K562 (cell line): ENCODE measurements around the gene SCGB1A1. TPM values are rescaled to one million over a fixed set of nuclear protein-coding genes. Genes with fewer than 3 reads are reported as not detected.
A peak's percentile ranks its signal among the peaks of the same experiment; 100 is the strongest.

Source experiments
- CBX1 ChIP-seq: sonication (generic); IDR thresholded peaks from 2 replicates; pipeline ENCODE4 v1.6.1; 2016; ENCODE audit warnings: antibody characterized with exemption, low read depth, mild to moderate bottlenecking
- CC2D1A ChIP-seq: fragments of 450-650 bp; IDR thresholded peaks from 2 replicates; pipeline ENCODE4 v1.6.1; 2017; ENCODE audit warnings: mild to moderate bottlenecking
- KDM1A ChIP-seq, 2 experiments: fragments of 450-650 bp; IDR thresholded peaks; 2 replicates each; pipeline ENCODE4 v1.6.1; 2016; ENCODE audit warnings: mild to moderate bottlenecking in 2 of 2
- MTA3 ChIP-seq: fragments of 450-650 bp; formaldehyde crosslinking; IDR thresholded peaks from 2 replicates; pipeline ENCODE4 v1.6.1; 2017; ENCODE audit warnings: mild to moderate bottlenecking, borderline replicate concordance
- NFYB ChIP-seq: IDR thresholded peaks from 2 replicates; pipeline ENCODE4 v1.6.1; 2011; ENCODE audit warnings: mild to moderate bottlenecking, moderate library complexity; ENCODE audit not compliant: insufficient read length; ENCODE audit errors: extremely low read depth
- RBFOX2 ChIP-seq: fragments of 200-400 bp; formaldehyde crosslinking; IDR thresholded peaks from 2 replicates; pipeline ENCODE4 v1.6.1; 2017; ENCODE audit warnings: low read depth, mild to moderate bottlenecking, low read length, moderate library complexity
- SIN3A ChIP-seq, 2 experiments: fragments of 150-350 bp in 1 of 2; IDR thresholded peaks; 2 replicates each; pipeline ENCODE4 v1.6.1; 2011 to 2016; ENCODE audit warnings: borderline replicate concordance in 2 of 2, low read depth in 2 of 2, low read length in 2 of 2, mild to moderate bottlenecking in 2 of 2, moderate library complexity in 2 of 2; ENCODE audit not compliant: control insufficient read depth in 1 of 2
- TEAD4 ChIP-seq, 2 experiments: sonication (generic) in 1 of 2; formaldehyde crosslinking in 1 of 2; IDR thresholded peaks; 2 replicates each; pipeline versions ENCODE4 v1.6.1 to v1.8.0; 2012 to 2022; ENCODE audit warnings: borderline replicate concordance in 1 of 2, inconsistent platforms in 1 of 2, low read length in 1 of 2, mild to moderate bottlenecking in 1 of 2, missing genetic modification reagents in 1 of 2
- TRIM24 ChIP-seq, 2 experiments: fragments of 450-650 bp; IDR thresholded peaks; 2 replicates each; pipeline ENCODE4 v1.6.1; 2016
- ZFX ChIP-seq: sonication (generic); formaldehyde crosslinking; IDR thresholded peaks from 2 replicates; pipeline ENCODE4 v1.8.0; 2022; ENCODE audit warnings: mild to moderate bottlenecking, missing genetic modification reagents, moderate library complexity
- ZNF395 ChIP-seq: fragments of 200-800 bp; sonication (Bioruptor generic); IDR thresholded peaks from 2 replicates; pipeline ENCODE4 v1.6.1; 2017; ENCODE audit warnings: missing genetic modification characterization, missing compliant biosample characterization
- ZNF431 ChIP-seq: sonication (generic); formaldehyde crosslinking; IDR thresholded peaks from 2 replicates; pipeline ENCODE4 v1.8.0; 2022; ENCODE audit warnings: mild to moderate bottlenecking, missing genetic modification reagents
- polyA plus RNA-seq, 8 experiments: library from polyadenylated mRNA; depleted of rRNA in 4 of 8; stranded (reverse) in 5 of 8; unstranded in 3 of 8; fragments of >200 nt; fragmentation: Nextera tagmentation in 2 of 8; fragmentation: Illumina TruSeq in 1 of 8; extraction: Ambion mirVana in 2 of 8; extraction: Trizol in 1 of 8; gene quantifications; 2 replicates each; pipeline versions ENCODE4 v1.2.1 to v1.2.3, GENCODE V29; 2011 to 2014; ENCODE audit warnings: inconsistent platforms in 1 of 8, missing spikeins in 1 of 8
- total RNA-seq, 7 experiments: library from RNA; depleted of rRNA in 6 of 7; stranded (reverse); fragments of >200 nt in 6 of 7; fragmentation: Illumina TruSeq in 2 of 7; extraction: Trizol in 2 of 7; gene quantifications; 2 replicates each; pipeline versions ENCODE4 v1.2.1 to v1.2.3, GENCODE V29; 2011 to 2021; ENCODE audit warnings: low replicate concordance in 1 of 7
- TF ChIP-seq, protein P1 (sequence below), 2 experiments: fragments of 450-650 bp; IDR thresholded peaks; 2 replicates each; pipeline ENCODE4 v1.6.1; 2018; ENCODE audit warnings: mild to moderate bottlenecking in 2 of 2, low read depth in 1 of 2; ENCODE audit not compliant: partially characterized antibody in 2 of 2
- TF ChIP-seq, protein P2 (sequence below): fragments of 250-450 bp; sonication (Bioruptor Pico); IDR thresholded peaks from 2 replicates; pipeline ENCODE4 v1.4.0; 2020; ENCODE audit warnings: mild to moderate bottlenecking, moderate library complexity
- TF ChIP-seq, protein P3 (sequence below): fragments of 250-450 bp; sonication (Bioruptor Pico); IDR thresholded peaks from 2 replicates; pipeline ENCODE4 v1.4.0; 2020; ENCODE audit warnings: mild to moderate bottlenecking, moderate library complexity

The SCGB1A1 gene
- total and polyA plus RNA-seq, 9 of the 15 experiments (the other 6 are each of a cell fraction or from before 2014, with no cell fraction given) = 0.55 TPM; not detected in 8

- TF ChIP-seq, protein P1, sequence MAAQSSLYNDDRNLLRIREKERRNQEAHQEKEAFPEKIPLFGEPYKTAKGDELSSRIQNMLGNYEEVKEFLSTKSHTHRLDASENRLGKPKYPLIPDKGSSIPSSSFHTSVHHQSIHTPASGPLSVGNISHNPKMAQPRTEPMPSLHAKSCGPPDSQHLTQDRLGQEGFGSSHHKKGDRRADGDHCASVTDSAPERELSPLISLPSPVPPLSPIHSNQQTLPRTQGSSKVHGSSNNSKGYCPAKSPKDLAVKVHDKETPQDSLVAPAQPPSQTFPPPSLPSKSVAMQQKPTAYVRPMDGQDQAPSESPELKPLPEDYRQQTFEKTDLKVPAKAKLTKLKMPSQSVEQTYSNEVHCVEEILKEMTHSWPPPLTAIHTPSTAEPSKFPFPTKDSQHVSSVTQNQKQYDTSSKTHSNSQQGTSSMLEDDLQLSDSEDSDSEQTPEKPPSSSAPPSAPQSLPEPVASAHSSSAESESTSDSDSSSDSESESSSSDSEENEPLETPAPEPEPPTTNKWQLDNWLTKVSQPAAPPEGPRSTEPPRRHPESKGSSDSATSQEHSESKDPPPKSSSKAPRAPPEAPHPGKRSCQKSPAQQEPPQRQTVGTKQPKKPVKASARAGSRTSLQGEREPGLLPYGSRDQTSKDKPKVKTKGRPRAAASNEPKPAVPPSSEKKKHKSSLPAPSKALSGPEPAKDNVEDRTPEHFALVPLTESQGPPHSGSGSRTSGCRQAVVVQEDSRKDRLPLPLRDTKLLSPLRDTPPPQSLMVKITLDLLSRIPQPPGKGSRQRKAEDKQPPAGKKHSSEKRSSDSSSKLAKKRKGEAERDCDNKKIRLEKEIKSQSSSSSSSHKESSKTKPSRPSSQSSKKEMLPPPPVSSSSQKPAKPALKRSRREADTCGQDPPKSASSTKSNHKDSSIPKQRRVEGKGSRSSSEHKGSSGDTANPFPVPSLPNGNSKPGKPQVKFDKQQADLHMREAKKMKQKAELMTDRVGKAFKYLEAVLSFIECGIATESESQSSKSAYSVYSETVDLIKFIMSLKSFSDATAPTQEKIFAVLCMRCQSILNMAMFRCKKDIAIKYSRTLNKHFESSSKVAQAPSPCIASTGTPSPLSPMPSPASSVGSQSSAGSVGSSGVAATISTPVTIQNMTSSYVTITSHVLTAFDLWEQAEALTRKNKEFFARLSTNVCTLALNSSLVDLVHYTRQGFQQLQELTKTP (IDR thresholded peaks at IDR 0.05; ENCODE audit: low read depth in 1 of 2, partially characterized antibody in 2 of 2) = no peak
- TF ChIP-seq KDM1A (IDR thresholded peaks at IDR 0.05) (0 out of 4 replicates have a peak, but pooled peaks of 1 of the 2 experiments have one; percentile 7), MTA3 (no peak), SIN3A (IDR thresholded peaks at IDR 0.05; ENCODE audit: borderline replicate concordance in 2 of 2, control insufficient read depth in 1 of 2, low read depth in 2 of 2, low read length in 2 of 2) (peak in 1 of 2 experiments; percentile 42; a peak in 1 of 4 replicates), CC2D1A (no peak), NFYB (no peak), RBFOX2 (no peak), TRIM24 (IDR thresholded peaks at IDR 0.05) (0 out of 4 replicates have a peak, but pooled peaks of 1 of the 2 experiments have one; percentile 28), CBX1 (no peak), TEAD4 (IDR thresholded peaks at IDR 0.05; ENCODE audit: low read length) (no peak), TEAD4 (CRISPR knock-in tag; IDR thresholded peaks at IDR 0.05; ENCODE audit: borderline replicate concordance) (no peak), ZNF395 (CRISPR knock-in tag) (no peak), ZNF431 (CRISPR knock-in tag) (no peak), ZFX (CRISPR knock-in tag) (no peak)
- TF ChIP-seq, protein P2, sequence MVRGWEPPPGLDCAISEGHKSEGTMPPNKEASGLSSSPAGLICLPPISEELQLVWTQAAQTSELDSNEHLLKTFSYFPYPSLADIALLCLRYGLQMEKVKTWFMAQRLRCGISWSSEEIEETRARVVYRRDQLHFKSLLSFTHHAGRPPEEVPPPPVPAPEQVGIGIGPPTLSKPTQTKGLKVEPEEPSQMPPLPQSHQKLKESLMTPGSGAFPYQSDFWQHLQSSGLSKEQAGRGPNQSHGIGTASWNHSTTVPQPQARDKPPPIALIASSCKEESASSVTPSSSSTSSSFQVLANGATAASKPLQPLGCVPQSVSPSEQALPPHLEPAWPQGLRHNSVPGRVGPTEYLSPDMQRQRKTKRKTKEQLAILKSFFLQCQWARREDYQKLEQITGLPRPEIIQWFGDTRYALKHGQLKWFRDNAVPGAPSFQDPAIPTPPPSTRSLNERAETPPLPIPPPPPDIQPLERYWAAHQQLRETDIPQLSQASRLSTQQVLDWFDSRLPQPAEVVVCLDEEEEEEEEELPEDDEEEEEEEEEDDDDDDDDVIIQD (CRISPR knock-in tag) = no peak
- TF ChIP-seq, protein P3, sequence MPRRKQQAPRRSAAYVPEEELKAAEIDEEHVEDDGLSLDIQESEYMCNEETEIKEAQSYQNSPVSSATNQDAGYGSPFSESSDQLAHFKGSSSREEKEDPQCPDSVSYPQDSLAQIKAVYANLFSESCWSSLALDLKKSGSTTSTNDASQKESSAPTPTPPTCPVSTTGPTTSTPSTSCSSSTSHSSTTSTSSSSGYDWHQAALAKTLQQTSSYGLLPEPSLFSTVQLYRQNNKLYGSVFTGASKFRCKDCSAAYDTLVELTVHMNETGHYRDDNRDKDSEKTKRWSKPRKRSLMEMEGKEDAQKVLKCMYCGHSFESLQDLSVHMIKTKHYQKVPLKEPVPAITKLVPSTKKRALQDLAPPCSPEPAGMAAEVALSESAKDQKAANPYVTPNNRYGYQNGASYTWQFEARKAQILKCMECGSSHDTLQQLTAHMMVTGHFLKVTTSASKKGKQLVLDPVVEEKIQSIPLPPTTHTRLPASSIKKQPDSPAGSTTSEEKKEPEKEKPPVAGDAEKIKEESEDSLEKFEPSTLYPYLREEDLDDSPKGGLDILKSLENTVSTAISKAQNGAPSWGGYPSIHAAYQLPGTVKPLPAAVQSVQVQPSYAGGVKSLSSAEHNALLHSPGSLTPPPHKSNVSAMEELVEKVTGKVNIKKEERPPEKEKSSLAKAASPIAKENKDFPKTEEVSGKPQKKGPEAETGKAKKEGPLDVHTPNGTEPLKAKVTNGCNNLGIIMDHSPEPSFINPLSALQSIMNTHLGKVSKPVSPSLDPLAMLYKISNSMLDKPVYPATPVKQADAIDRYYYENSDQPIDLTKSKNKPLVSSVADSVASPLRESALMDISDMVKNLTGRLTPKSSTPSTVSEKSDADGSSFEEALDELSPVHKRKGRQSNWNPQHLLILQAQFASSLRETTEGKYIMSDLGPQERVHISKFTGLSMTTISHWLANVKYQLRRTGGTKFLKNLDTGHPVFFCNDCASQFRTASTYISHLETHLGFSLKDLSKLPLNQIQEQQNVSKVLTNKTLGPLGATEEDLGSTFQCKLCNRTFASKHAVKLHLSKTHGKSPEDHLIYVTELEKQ (CRISPR knock-in tag) = no peak
Measured at GRCh38 chr11:62458212-62459002, 39.6 kb downstream of the SCGB1A1 start (continued).
